Activated CD8-positive, alpha-beta memory T cell treated with anti-CD3 and anti-CD28 coated beads, Interleukin-2, amount 50 U/mL, for 4 hours (primary cell): ENCODE results near the gene PDK1.
A peak's percentile ranks its signal among the peaks of the same experiment; 100 is the strongest.
"Not testable (repeated sequence)": the region's sequence is repeated elsewhere in the genome, so short reads cannot be mapped to it uniquely, and the experiment has no call there.

Source experiments
- DNase-seq: peaks from one replicate; pipeline ENCODE4 v3.0.0-alpha.2; 2020

Gene PDK1

GRCh38 chr2:172554352-172555271 lies 1.3 kb upstream of the PDK1 start:
- no peak for DNase-seq

DNA sequence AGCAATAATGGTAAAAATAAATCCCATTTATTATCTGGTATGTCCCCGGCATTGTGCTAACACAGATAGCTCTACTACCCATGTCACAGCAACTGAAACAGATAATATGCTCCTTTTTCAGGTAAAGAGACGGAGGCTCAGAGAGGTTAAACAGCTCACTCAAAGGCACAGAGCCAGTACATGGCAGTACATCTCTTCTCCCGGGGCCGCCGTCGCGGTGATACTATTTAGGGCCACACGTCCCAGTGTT lies 693 bp upstream of the PDK1 start:
- no peak for DNase-seq

DNA sequence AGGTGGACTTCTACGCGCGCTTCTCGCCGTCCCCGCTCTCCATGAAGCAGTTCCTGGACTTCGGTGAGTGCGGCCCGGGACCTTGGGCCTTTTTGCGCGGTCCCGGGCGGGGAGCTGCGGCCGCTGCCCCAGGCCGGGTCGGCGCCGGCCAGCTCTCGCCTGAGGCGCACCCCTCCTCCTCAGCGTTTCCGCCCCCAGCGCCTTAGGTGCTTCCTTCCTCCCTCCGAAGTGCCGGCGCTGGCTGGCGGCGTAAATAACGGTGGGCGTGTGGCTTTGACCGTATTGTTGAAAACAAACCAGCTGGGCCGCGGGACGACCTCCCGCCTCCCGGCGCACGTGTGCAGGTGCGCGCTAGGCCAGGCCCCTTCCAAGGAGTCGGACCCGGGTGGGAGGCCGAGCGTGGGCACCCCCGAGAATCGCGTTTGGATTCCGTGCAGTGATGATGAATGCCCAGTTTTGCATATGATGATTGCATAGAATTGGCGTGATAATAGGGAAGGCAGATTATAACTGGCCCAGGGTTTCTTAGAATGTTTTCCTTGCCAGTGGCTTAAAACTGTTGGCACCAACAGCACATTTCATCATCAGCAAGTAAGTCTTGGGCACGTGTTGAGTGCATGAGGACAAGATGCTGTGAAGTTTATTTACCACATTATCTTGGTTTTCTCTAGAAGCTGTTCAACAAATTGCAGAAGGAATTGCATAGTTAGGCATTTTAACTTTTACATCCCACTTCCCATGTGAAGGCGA lies 569 bp downstream of the PDK1 start:
- DNase-seq, result peak; percentile 56

DNA sequence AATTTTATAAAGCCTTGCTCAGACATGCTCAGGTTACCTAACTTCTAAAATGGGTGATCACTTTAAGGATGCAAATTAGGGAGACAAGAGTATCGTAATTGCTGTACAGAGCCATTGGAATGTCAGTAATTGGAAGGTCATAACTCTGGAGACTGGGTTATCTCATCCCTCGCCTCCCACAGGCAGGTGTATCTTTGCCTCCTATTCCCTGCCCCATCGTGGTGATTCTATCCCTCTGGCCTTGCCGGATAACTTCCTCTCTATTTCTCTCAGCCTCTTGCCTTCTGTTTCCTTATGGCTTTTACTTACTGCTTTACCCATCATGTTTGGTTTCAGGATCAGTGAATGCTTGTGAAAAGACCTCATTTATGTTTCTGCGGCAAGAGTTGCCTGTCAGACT lies 2.5 kb downstream of the PDK1 start:
- DNase-seq, result no peak

GRCh38 chr2:172560721-172561120 lies 4.8 kb downstream of the PDK1 start:
- DNase-seq, result no peak

GRCh38 chr2:172561270-172561669 lies 5.4 kb downstream of the PDK1 start:
- no peak for DNase-seq

GRCh38 chr2:172562298-172562697 lies 6.4 kb downstream of the PDK1 start:
- no peak for DNase-seq

DNA sequence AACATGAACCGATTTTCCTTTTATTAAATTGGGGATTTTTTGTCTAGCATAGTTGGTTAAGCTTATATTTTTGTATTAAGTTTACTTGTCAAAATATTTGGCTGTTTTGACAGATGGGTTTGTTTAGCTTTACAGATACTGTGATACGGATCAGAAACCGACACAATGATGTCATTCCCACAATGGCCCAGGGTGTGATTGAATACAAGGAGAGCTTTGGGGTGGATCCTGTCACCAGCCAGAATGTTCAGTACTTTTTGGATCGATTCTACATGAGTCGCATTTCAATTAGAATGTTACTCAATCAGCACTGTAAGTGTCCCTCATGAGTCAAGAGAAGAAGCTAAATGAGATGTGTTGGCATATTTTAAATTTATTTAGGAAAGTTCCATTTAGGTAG lies 8.5 kb downstream of the PDK1 start:
- no peak for DNase-seq

DNA sequence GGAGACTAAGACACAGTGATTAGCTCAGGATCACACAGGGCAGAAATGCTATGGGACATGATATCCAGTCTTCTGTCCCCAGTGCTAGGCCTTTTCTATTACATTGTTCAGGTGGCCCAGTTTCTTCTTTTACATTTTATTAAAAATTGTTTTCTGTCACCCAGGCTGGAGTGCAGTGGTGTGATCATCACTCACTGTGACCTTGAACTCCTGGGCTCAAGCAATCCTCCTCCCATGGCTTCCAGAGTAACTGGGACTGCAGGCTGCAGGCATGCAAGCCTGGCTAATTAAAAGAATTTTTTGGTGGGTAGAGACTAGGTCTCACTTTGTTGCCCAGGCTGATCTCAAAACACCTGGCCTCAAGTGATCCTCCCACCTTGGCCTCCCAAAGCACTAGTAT lies 15.4 kb downstream of the PDK1 start:
- DNase-seq, result no peak

DNA sequence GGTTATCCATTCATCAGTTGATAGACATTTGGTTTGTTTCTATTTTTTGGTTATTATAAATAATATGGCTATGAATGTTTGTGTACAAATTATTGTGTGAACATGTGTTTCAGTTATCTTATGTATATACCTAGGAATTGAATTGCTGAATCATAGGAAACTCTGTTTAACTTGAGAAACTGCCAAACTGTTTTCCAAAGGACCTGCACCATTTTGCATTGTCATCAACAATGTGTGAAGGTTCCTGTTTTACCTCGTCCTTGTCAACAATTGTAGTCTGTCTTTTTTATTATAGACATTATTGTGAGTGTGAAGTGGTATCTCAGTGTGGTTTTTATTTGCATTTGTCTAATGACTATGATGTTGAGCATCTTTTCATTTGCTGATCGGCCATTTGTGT lies 17.1 kb downstream of the PDK1 start:
- DNase-seq, result no peak

DNA sequence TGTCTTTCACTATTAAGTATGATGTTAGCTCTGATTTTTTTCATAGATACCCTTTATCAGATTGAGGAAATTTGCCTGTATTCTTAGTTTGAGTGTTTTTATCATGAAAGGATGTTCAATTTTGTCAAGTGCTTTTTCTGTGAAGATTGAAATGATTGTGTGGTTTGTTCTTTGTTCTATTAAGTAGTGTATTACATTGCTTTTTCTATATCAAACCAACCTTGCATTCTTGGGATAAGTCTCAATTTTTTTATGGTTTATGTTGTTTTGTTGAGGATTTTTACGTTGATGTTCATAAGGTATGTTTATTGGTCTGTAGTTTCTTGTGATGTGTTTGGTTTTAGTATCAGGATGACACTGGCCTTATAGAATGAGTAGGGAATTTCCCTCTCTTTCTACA lies 19.1 kb downstream of the PDK1 start:
- no peak for DNase-seq

- DNase-seq, result no peak
These were observed 22.2 kb downstream of the PDK1 start for GRCh38 chr2:172578054-172578453.

DNA sequence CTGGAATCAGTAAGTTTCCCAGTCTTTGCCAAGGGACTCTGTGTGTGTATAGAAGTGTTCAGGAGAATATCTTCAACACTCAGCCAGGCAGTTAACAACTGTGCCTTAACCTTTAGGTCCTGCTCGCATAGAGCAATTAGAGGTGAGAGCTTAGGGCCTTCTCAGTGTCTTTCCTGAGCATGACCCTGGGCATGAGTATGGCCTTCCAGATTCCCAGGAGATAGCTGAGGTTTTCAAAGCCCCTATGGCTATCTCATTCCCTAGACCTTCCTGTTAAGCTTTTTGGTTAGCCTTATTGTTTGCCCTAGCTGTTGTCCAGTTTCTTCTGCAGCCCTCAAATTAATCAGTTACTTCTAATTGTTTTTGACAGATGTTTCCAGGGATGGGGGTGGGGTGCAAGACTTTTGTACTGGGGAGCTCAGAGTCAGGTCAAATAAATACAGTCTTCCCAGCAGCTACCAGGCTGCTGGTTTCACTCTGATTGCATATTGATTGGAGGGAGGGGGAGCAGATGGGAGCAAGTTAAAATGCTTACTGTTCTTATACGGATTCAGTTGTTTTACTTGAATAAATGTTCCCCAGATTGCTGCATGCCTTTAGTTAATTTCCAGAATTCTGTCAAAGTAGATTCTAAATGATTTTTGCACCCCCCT lies 23.1 kb downstream of the PDK1 start:
- DNase-seq, result no peak

- DNase-seq, result no peak
These were observed 24.7 kb downstream of the PDK1 start for GRCh38 chr2:172580544-172580943.

GRCh38 chr2:172582656-172583055 lies 26.8 kb downstream of the PDK1 start:
- no peak for DNase-seq

GRCh38 chr2:172586245-172586891 lies 30.5 kb downstream of the PDK1 start:
- no peak for DNase-seq

DNA sequence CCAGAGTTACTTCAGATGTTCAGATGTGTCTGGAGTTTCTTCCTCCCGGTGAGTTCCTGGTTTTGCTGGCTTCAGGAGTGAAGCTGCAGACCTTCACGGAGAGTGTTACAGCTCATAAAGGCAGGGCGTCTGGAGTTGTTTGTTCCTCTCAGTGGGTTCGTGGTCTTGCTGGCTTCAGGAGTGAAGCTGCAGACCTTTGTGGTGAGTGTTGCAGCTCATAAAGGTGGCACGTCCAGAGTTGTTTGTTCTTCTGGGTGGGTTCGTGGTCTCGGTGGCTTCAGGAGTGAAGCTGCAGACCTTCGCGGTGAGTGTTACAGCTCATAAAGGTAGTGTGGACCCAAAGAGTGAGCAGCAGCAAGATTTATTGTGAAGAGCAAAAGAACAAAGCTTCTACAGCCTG lies 31.3 kb downstream of the PDK1 start:
- not testable (repeated sequence) for DNase-seq

- no peak for DNase-seq
These were observed 33.0 kb downstream of the PDK1 start for GRCh38 chr2:172588931-172589330.

DNA sequence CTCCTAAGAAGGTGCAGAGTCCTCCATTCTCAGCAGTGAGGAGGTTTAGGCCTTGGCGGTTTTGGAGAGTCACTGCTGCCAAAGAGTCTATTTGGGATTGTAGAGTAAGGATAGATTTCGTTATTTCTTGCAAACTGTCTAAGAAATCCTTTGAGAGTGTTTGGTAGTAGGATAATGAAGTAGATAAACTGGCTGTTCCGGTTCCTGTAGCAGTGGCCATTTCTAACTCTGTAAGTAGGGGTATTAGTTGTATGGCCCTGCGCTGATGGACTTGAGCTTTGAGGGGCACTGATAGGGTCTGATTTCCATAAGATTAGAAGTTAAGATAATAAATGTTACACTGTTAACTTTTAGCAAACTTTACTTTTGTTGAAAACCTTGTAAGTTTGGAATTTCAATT lies 35.5 kb downstream of the PDK1 start:
- DNase-seq, result not testable (repeated sequence)

- DNase-seq, result not testable (repeated sequence)
These were observed 36.3 kb downstream of the PDK1 start for GRCh38 chr2:172592190-172592589.

DNA sequence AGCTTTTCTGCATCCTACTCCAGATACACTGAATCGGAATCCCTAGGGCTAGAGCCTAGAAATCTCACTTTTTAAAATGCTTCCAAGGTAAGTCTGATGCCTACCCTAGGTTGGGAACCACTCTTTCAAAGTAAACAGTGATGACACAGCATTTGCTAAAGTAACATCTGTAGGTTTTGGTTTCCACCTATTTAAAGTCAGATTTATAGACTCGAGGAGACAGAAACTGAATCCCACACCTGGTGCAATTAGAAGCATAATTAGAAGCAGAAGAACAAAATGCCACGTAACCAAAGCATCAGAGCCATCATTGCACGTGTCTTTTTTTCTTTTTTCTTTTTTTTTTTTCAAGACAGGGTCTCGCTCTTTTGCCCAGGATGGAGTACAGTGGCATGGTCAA lies 40.9 kb downstream of the PDK1 start:
- DNase-seq, result no peak

- no peak for DNase-seq
These were observed 41.4 kb downstream of the PDK1 start for GRCh38 chr2:172597176-172597842.

- DNase-seq, result no peak
These were observed 44.1 kb downstream of the PDK1 start for GRCh38 chr2:172599947-172600346.
